ENCODE data around the gene NKAPD1. TPM values are rescaled to one million over a fixed set of nuclear protein-coding genes. Genes with fewer than 3 reads are reported as not detected.

NKAPD1 gene
- total RNA-seq, 1 donor from 2014 or later = 29.6 TPM

GRCh38 chr11:112113539-112114457 is 39.7 kb downstream of the NKAPD1 start:
- no peak for DNase-seq (ENCODE audit: low spot score, unreplicated experiment)
- H3K9me3 Mint-ChIP-seq (ENCODE audit: low read depth) = peaks cover 7% of the 10 kb centered on the region
- peak; percentile 82 for TF ChIP-seq CTCF (IDR thresholded peaks at IDR 0.05; ENCODE audit: unreplicated experiment)
- H3K4me3 Mint-ChIP-seq (ENCODE audit: low read depth) = no peak overlapping the region
- H3K4me1 Mint-ChIP-seq (ENCODE audit: low read depth) = no peaks in the 10 kb centered on the region
- H3K27ac Mint-ChIP-seq = no peak overlapping the region
- H3K36me3 Mint-ChIP-seq (ENCODE audit: insufficient read depth) = peaks cover 2% of the 10 kb centered on the region
- no peaks in the 10 kb centered on the region for H3K27me3 Mint-ChIP-seq

- TF ChIP-seq CTCF (IDR thresholded peaks at IDR 0.05; ENCODE audit: unreplicated experiment) = no peak
- no peak overlapping the region for H3K27ac Mint-ChIP-seq
- DNase-seq (ENCODE audit: low spot score, unreplicated experiment) = no peak
- H3K4me3 Mint-ChIP-seq (ENCODE audit: low read depth) = no peak overlapping the region
- H3K9me3 Mint-ChIP-seq (ENCODE audit: low read depth) = peaks cover 7% of the 10 kb centered on the region
- H3K4me1 Mint-ChIP-seq (ENCODE audit: low read depth) = no peaks in the 10 kb centered on the region
- no peaks in the 10 kb centered on the region for H3K27me3 Mint-ChIP-seq
- H3K36me3 Mint-ChIP-seq (ENCODE audit: insufficient read depth) = peaks cover 2% of the 10 kb centered on the region
Measured at GRCh38 chr11:112114460-112114859, 40.4 kb downstream of the NKAPD1 start.

- Mint-ChIP-seq H3K36me3 (ENCODE audit: insufficient read depth) (peaks cover 2% of the 10 kb centered on the region), H3K27ac (no peak overlapping the region), H3K27me3 (no peaks in the 10 kb centered on the region), H3K9me3 (ENCODE audit: low read depth) (peaks cover 6% of the 10 kb centered on the region), H3K4me1 (ENCODE audit: low read depth) (no peaks in the 10 kb centered on the region), H3K4me3 (ENCODE audit: low read depth) (no peak overlapping the region)
- TF ChIP-seq CTCF (IDR thresholded peaks at IDR 0.05; ENCODE audit: unreplicated experiment) = no peak
- DNase-seq (ENCODE audit: low spot score, unreplicated experiment) = no peak
Measured at GRCh38 chr11:112115386-112115785, 41.3 kb downstream of the NKAPD1 start.

GRCh38 chr11:112118176-112118575 is 44.1 kb downstream of the NKAPD1 start:
- no peak for TF ChIP-seq CTCF (IDR thresholded peaks at IDR 0.05; ENCODE audit: unreplicated experiment)
- H3K4me3 Mint-ChIP-seq (ENCODE audit: low read depth) = no peak overlapping the region
- no peaks in the 10 kb centered on the region for H3K27me3 Mint-ChIP-seq
- H3K4me1 Mint-ChIP-seq (ENCODE audit: low read depth) = no peaks in the 10 kb centered on the region
- no peaks in the 10 kb centered on the region for H3K36me3 Mint-ChIP-seq (ENCODE audit: insufficient read depth)
- H3K9me3 Mint-ChIP-seq (ENCODE audit: low read depth) = no peaks in the 10 kb centered on the region
- H3K27ac Mint-ChIP-seq = no peak overlapping the region
- DNase-seq (ENCODE audit: low spot score, unreplicated experiment) = no peak

GRCh38 chr11:112121981-112122615 is 48.0 kb downstream of the NKAPD1 start:
- Mint-ChIP-seq H3K27me3 (no peaks in the 10 kb centered on the region), H3K27ac (no peak overlapping the region), H3K9me3 (ENCODE audit: low read depth) (no peaks in the 10 kb centered on the region), H3K4me3 (ENCODE audit: low read depth) (no peak overlapping the region), H3K36me3 (ENCODE audit: insufficient read depth) (no peaks in the 10 kb centered on the region), H3K4me1 (ENCODE audit: low read depth) (no peaks in the 10 kb centered on the region)
- no peak for TF ChIP-seq CTCF (IDR thresholded peaks at IDR 0.05; ENCODE audit: unreplicated experiment)
- DNase-seq (ENCODE audit: low spot score, unreplicated experiment) = no peak
